ENCODE measurements around the gene SLC10A3.
A peak's percentile ranks its signal among the peaks of the same experiment; 100 is the strongest.

SLC10A3 gene

GRCh38 chrX:154490414-154491083 is at the start of gene SLC10A3:
TSS of gene SLC10A3 (minus strand) at chrX:154490629. CDS start at chrX:154488940, 1,689 bp downstream.
- peak; percentile 94 for DNase-seq

GRCh38 chrX:154539077-154539476 is 48.6 kb upstream of the SLC10A3 start:
- DNase-seq, result no peak

GRCh38 chrX:154535892-154536291 is 45.5 kb upstream of the SLC10A3 start:
- DNase-seq, result no peak

- DNase-seq, result peak; percentile 91
These were observed 44.3 kb upstream of the SLC10A3 start for GRCh38 chrX:154534526-154535322.

GRCh38 chrX:154532690-154533089 is 42.3 kb upstream of the SLC10A3 start:
- no peak for DNase-seq

- DNase-seq, result no peak
These were observed 41.2 kb upstream of the SLC10A3 start for GRCh38 chrX:154531626-154532025.

- DNase-seq, result no peak
These were observed 39.9 kb upstream of the SLC10A3 start for GRCh38 chrX:154530286-154530685.

- DNase-seq, result no peak
These were observed 38.8 kb upstream of the SLC10A3 start for GRCh38 chrX:154529206-154529612.

GRCh38 chrX:154526901-154527675 is 36.7 kb upstream of the SLC10A3 start:
- peak; percentile 89 for DNase-seq

GRCh38 chrX:154525606-154526490 is 35.4 kb upstream of the SLC10A3 start:
- DNase-seq, result no peak

- no peak for DNase-seq
These were observed 29.0 kb upstream of the SLC10A3 start for GRCh38 chrX:154519389-154519788.

GRCh38 chrX:154517101-154517781 is 26.8 kb upstream of the SLC10A3 start:
- DNase-seq, result no peak

GRCh38 chrX:154516656-154517100 is 26.2 kb upstream of the SLC10A3 start:
- no peak for DNase-seq

GRCh38 chrX:154515966-154516655 is 25.7 kb upstream of the SLC10A3 start, which contains the start of gene FAM3A:
TSS of gene FAM3A (minus strand) at chrX:154516232. CDS start at chrX:154515772, 460 bp downstream.
- peak; percentile 95 for DNase-seq

GRCh38 chrX:154515090-154515965 is 24.9 kb upstream of the SLC10A3 start:
- no peak for DNase-seq

GRCh38 chrX:154513716-154514115 is 23.3 kb upstream of the SLC10A3 start:
- no peak for DNase-seq

- DNase-seq, result no peak
These were observed 22.6 kb upstream of the SLC10A3 start for GRCh38 chrX:154512879-154513553.

- DNase-seq, result no peak
These were observed 21.3 kb upstream of the SLC10A3 start for GRCh38 chrX:154511761-154512160.

GRCh38 chrX:154509455-154509854 is 19.0 kb upstream of the SLC10A3 start:
- DNase-seq, result no peak
